OCI-LY1 (cell line): ENCODE results near the gene ARMC9.
"Not testable (repeated sequence)": the region's sequence is repeated elsewhere in the genome, so short reads cannot be mapped to it uniquely, and the experiment has no call there.

Experiments used
- EZH2 ChIP-seq: fragments of 200-600 bp; sonication (generic), shearing (Covaris generic); IDR thresholded peaks from 2 replicates; pipeline ENCODE4 v1.8.0; 2017; ENCODE audit warnings: borderline replicate concordance, mixed run types, mild to moderate bottlenecking, antibody characterized with exemption, low read length, moderate library complexity, mixed read lengths
- TF ChIP-seq, protein P1 (sequence below): fragments of 200-600 bp; sonication (generic), shearing (Covaris generic); IDR thresholded peaks from 2 replicates; pipeline ENCODE4 v1.5.1; 2017; ENCODE audit warnings: mild to moderate bottlenecking, antibody characterized with exemption, low read length, moderate library complexity, mixed read lengths

DNA sequence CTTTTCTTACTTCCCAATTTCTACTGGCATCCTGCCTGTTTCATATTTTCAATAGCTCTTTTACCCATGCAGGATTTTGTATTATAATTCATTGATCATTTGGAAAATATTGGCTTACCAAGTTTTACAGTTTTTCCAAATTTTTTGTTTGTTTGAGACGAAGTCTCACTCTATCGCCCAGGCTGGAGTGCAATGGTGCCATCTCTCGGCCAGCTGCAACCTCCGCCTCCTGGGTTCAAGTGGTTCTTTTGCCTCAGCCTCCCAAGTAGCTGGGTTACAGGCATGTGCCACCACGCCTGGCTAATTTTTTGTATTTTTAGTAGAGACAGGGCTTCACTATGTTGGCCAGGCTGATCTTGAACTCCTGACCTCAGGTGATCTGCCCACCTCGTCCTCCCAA lies 105.8 kb downstream of the ARMC9 start:
- TF ChIP-seq, protein P1, sequence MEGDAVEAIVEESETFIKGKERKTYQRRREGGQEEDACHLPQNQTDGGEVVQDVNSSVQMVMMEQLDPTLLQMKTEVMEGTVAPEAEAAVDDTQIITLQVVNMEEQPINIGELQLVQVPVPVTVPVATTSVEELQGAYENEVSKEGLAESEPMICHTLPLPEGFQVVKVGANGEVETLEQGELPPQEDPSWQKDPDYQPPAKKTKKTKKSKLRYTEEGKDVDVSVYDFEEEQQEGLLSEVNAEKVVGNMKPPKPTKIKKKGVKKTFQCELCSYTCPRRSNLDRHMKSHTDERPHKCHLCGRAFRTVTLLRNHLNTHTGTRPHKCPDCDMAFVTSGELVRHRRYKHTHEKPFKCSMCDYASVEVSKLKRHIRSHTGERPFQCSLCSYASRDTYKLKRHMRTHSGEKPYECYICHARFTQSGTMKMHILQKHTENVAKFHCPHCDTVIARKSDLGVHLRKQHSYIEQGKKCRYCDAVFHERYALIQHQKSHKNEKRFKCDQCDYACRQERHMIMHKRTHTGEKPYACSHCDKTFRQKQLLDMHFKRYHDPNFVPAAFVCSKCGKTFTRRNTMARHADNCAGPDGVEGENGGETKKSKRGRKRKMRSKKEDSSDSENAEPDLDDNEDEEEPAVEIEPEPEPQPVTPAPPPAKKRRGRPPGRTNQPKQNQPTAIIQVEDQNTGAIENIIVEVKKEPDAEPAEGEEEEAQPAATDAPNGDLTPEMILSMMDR, result peak; percentile 62
- not testable (repeated sequence) for TF ChIP-seq EZH2
